Fibroblast of pulmonary artery (primary cell): ENCODE data around the gene LHFPL3.
A peak's percentile ranks its signal among the peaks of the same experiment; 100 is the strongest.
"Not testable (repeated sequence)": the region's sequence is repeated elsewhere in the genome, so short reads cannot be mapped to it uniquely, and the experiment has no call there.

Source experiments
- DNase-seq: peaks from one replicate; pipeline ENCODE4 v3.0.0-alpha.2; 2010; ENCODE audit warnings: low read depth
- H3K4me3 ChIP-seq: replicated peaks from 2 replicates; pipeline ENCODE4 v1.5.1; 2011; ENCODE audit warnings: low read depth, mild to moderate bottlenecking, control low read depth, low read length, moderate library complexity
- CTCF ChIP-seq: IDR thresholded peaks from 2 replicates; pipeline ENCODE4 v1.5.1; 2011; ENCODE audit warnings: mild to moderate bottlenecking, control low read depth, low read length, inconsistent platforms; ENCODE audit errors: missing control alignments

Gene LHFPL3

GRCh38 chr7:104551226-104551625, 222.8 kb downstream of the LHFPL3 start:
- H3K4me3 ChIP-seq: no peak overlapping the region
- TF ChIP-seq CTCF: no peak
- DNase-seq: no peak

- no peak overlapping the region for H3K4me3 ChIP-seq
- no peak for TF ChIP-seq CTCF
- peak; percentile 20 for DNase-seq
These were observed 223.7 kb downstream of the LHFPL3 start for GRCh38 chr7:104552102-104552501.

- no peak for TF ChIP-seq CTCF
- no peak overlapping the region for H3K4me3 ChIP-seq
- no peak for DNase-seq
These were observed 224.7 kb downstream of the LHFPL3 start for GRCh38 chr7:104553074-104553473.

- not testable (repeated sequence) for DNase-seq
These were observed 235.0 kb downstream of the LHFPL3 start for GRCh38 chr7:104563350-104563901.

GRCh38 chr7:104569751-104570150, 241.3 kb downstream of the LHFPL3 start:
- H3K4me3 ChIP-seq: no peak overlapping the region
- DNase-seq: no peak
- no peak for TF ChIP-seq CTCF

More at GRCh38 chr7:104563350-104563901, 235.0 kb downstream of the LHFPL3 start:
- not testable (repeated sequence) for H3K4me3 ChIP-seq

- DNase-seq: no peak
- H3K4me3 ChIP-seq: no peak overlapping the region
- no peak for TF ChIP-seq CTCF
These were observed 244.2 kb downstream of the LHFPL3 start for GRCh38 chr7:104572554-104572953.

- no peak overlapping the region for H3K4me3 ChIP-seq
- no peak for DNase-seq
- no peak for TF ChIP-seq CTCF
These were observed 256.2 kb downstream of the LHFPL3 start for GRCh38 chr7:104584620-104585019.

- DNase-seq, H3K4me3 ChIP-seq: not testable (repeated sequence)
These were observed 267.2 kb downstream of the LHFPL3 start for GRCh38 chr7:104595591-104595990.
